Measurements from ENCODE around the gene CDCA4.

DNA sequence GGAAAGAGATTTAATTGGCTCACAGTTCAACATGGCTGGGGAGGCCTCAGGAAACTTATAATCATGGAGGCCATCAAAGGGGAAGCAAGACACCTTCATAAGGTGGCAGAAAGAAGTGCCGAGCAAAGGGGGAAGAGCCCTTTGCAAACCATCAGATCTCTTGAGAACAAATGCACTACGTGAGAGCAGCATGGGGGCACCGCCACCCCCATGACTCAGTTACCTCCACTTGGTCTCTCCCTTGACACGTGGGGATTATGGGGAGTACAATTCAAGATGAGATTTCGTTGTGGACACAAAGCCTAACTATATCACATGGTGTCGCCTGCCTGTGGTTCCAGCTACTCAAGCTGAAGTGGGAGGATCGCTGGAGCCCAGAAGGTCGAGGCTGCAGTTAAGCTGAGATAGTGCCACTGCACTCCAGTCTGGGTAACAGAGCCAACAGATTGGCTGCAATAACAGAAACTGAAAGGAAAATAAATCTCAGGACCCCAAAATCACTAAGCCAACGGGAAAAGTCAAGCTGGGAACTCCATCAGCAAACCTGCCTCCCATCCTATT is 10.0 kb upstream of the CDCA4 start:
- TF ChIP-seq, protein P1, sequence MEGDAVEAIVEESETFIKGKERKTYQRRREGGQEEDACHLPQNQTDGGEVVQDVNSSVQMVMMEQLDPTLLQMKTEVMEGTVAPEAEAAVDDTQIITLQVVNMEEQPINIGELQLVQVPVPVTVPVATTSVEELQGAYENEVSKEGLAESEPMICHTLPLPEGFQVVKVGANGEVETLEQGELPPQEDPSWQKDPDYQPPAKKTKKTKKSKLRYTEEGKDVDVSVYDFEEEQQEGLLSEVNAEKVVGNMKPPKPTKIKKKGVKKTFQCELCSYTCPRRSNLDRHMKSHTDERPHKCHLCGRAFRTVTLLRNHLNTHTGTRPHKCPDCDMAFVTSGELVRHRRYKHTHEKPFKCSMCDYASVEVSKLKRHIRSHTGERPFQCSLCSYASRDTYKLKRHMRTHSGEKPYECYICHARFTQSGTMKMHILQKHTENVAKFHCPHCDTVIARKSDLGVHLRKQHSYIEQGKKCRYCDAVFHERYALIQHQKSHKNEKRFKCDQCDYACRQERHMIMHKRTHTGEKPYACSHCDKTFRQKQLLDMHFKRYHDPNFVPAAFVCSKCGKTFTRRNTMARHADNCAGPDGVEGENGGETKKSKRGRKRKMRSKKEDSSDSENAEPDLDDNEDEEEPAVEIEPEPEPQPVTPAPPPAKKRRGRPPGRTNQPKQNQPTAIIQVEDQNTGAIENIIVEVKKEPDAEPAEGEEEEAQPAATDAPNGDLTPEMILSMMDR (IDR thresholded peaks at IDR 0.05), result no peak
- TF ChIP-seq FOXJ3 (CRISPR knock-in tag; IDR thresholded peaks at IDR 0.05), result no peak
